ENCODE data around the gene HDX.

- no peak for TF ChIP-seq POLR2A (IDR thresholded peaks at IDR 0.05)
- no peak for TF ChIP-seq CTCF (IDR thresholded peaks at IDR 0.05)
- TF ChIP-seq POLR2AphosphoS5 (IDR thresholded peaks at IDR 0.05), result no peak
- TF ChIP-seq EP300 (IDR thresholded peaks at IDR 0.05), result no peak
Measured at GRCh38 chrX:84362184-84362838, 139.9 kb downstream of the HDX start.

Measured in stomach (tissue), 4 donors.